Smooth muscle cell (in vitro differentiated cells): Measurements from ENCODE around the gene MFSD6. TPM values are rescaled to one million over a fixed set of nuclear protein-coding genes. Genes with fewer than 3 reads are reported as not detected.
"Not testable (repeated sequence)": the region's sequence is repeated elsewhere in the genome, so short reads cannot be mapped to it uniquely, and the experiment has no call there.

Experiments
- DNase-seq: peaks from one replicate; lab custom pipeline; 2025; ENCODE audit not compliant: unreplicated experiment; lab: John Stamatoyannopoulos, UW
- H2AFZ ChIP-seq: fragments of 200-600 bp; sonication (generic); 2 replicates; pipeline ENCODE4 v1.6.0; 2016; ENCODE audit warnings: antibody characterized with exemption, low read depth, mild to moderate bottlenecking
- H3F3A ChIP-seq: fragments of 200-600 bp; sonication (generic); 2 replicates; pipeline ENCODE4 v1.6.0; 2017; ENCODE audit warnings: antibody characterized with exemption, low read depth
- H3K27ac ChIP-seq: fragments of 200-600 bp; sonication (generic); 2 replicates; pipeline ENCODE4 v1.5.1; 2016; ENCODE audit warnings: low read depth, mild to moderate bottlenecking
- H3K27me3 ChIP-seq: fragments of 200-600 bp; sonication (generic); 2 replicates; pipeline ENCODE4 v1.6.1; 2016; ENCODE audit warnings: low read depth, mild to moderate bottlenecking
- H3K36me3 ChIP-seq: fragments of 200-600 bp; sonication (generic); 2 replicates; pipeline ENCODE4 v1.5.1; 2016; ENCODE audit warnings: low read depth
- H3K4me1 ChIP-seq: fragments of 200-600 bp; sonication (generic); 2 replicates; pipeline ENCODE4 v1.5.1; 2016; ENCODE audit warnings: low read depth
- H3K4me2 ChIP-seq: fragments of 200-600 bp; sonication (generic); 2 replicates; pipeline ENCODE4 v1.6.0; 2016; ENCODE audit warnings: mild to moderate bottlenecking
- H3K4me3 ChIP-seq: fragments of 200-600 bp; sonication (generic); 2 replicates; pipeline ENCODE4 v1.5.1; 2016; ENCODE audit warnings: mild to moderate bottlenecking
- H3K79me2 ChIP-seq: fragments of 200-600 bp; sonication (generic); 2 replicates; pipeline ENCODE4 v1.6.0; 2016; ENCODE audit warnings: low read depth, mild to moderate bottlenecking
- H3K9ac ChIP-seq: fragments of 200-600 bp; sonication (generic); 2 replicates; pipeline ENCODE4 v1.6.0; 2016; ENCODE audit warnings: low read depth
- H3K9me3 ChIP-seq: fragments of 200-600 bp; sonication (generic); replicated peaks from 2 replicates; pipeline ENCODE4 v1.5.1; 2016; ENCODE audit warnings: low read depth
- H4K20me1 ChIP-seq: fragments of 200-600 bp; sonication (generic); 2 replicates; pipeline ENCODE4 v1.6.0; 2016; ENCODE audit warnings: low read depth
- CTCF ChIP-seq: fragments of 200-600 bp; sonication (generic); IDR thresholded peaks from 2 replicates; pipeline ENCODE4 v1.5.1; 2017; ENCODE audit warnings: borderline replicate concordance, mild to moderate bottlenecking, antibody characterized with exemption; ENCODE audit not compliant: insufficient read depth, poor library complexity, severe bottlenecking
- WGBS: methylation state at CpG from one replicate; pipeline ENCODE4 v1.1.7; 2016; ENCODE audit warnings: low lambda C conversion rate; 5-methylcytosine and 5-hydroxymethylcytosine counted together
- polyA plus RNA-seq: library from polyadenylated mRNA; unstranded; fragments of >200 nt; fragmentation: Nextera tagmentation; extraction: Ambion mirVana; gene quantifications from 2 replicates; pipeline ENCODE4 v1.2.1, GENCODE V29; 2016
- total RNA-seq: library from RNA; depleted of rRNA; stranded (reverse); fragments of >200 nt; gene quantifications from 2 replicates; pipeline ENCODE4 v1.2.3, GENCODE V29; 2014

Gene MFSD6
- total and polyA plus RNA-seq, 2 experiments from 2014 or later, result 1.2 to 3.6 TPM

GRCh38 chr2:190490502-190490901 is 82.3 kb downstream of the MFSD6 start:
- WGBS, result 71% methylated on average over 3 of the region's 3 CpGs
- Histone ChIP-seq H2AFZ (no peak overlapping the region), H3K4me3 (no peak overlapping the region), H3K36me3 (peaks cover 6% of the 10 kb centered on the region), H3F3A (no peaks in the 10 kb centered on the region), H3K27me3 (no peaks in the 10 kb centered on the region), H4K20me1 (no peaks in the 10 kb centered on the region), H3K9ac (no peak overlapping the region), H3K4me2 (no peak overlapping the region), H3K4me1 (no peaks in the 10 kb centered on the region), H3K27ac (no peak overlapping the region), H3K79me2 (no peaks in the 10 kb centered on the region), H3K9me3 (no peaks in the 10 kb centered on the region)
- no peak for TF ChIP-seq CTCF
- DNase-seq, result no peak

- H3K4me1 ChIP-seq, result no peaks in the 10 kb centered on the region
- H3K27ac ChIP-seq, result no peak overlapping the region
- H4K20me1 ChIP-seq, result no peaks in the 10 kb centered on the region
- H3K79me2 ChIP-seq, result no peaks in the 10 kb centered on the region
- no peaks in the 10 kb centered on the region for H3K27me3 ChIP-seq
- no peaks in the 10 kb centered on the region for H3F3A ChIP-seq
- no peak overlapping the region for H2AFZ ChIP-seq
- H3K4me3 ChIP-seq, result no peak overlapping the region
- DNase-seq, result no peak
- no peaks in the 10 kb centered on the region for H3K9me3 ChIP-seq
- peaks cover 6% of the 10 kb centered on the region for H3K36me3 ChIP-seq
- no peak for TF ChIP-seq CTCF
- 79% methylated on average over 2 of the region's 2 CpGs for WGBS
- no peak overlapping the region for H3K9ac ChIP-seq
- H3K4me2 ChIP-seq, result no peak overlapping the region
These were observed 84.9 kb downstream of the MFSD6 start for GRCh38 chr2:190493095-190493494.

- H3F3A ChIP-seq, H2AFZ ChIP-seq, DNase-seq, H3K9ac ChIP-seq, H4K20me1 ChIP-seq, H3K79me2 ChIP-seq, H3K27me3 ChIP-seq, H3K36me3 ChIP-seq, H3K27ac ChIP-seq, H3K4me2 ChIP-seq, H3K4me3 ChIP-seq, H3K4me1 ChIP-seq, H3K9me3 ChIP-seq: not testable (repeated sequence)
- WGBS, result 97% methylated on average over 3 of the region's 3 CpGs
These were observed 86.6 kb downstream of the MFSD6 start for GRCh38 chr2:190494600-190495227.

GRCh38 chr2:190497428-190497827 is 89.3 kb downstream of the MFSD6 start:
- Histone ChIP-seq H3K4me1 (no peaks in the 10 kb centered on the region), H3K36me3 (peaks cover 3% of the 10 kb centered on the region), H3K9me3 (no peaks in the 10 kb centered on the region), H3K4me3 (no peak overlapping the region), H3K9ac (no peak overlapping the region), H3K4me2 (no peak overlapping the region), H3K27me3 (no peaks in the 10 kb centered on the region), H4K20me1 (no peaks in the 10 kb centered on the region), H2AFZ (no peak overlapping the region), H3K79me2 (no peaks in the 10 kb centered on the region), H3K27ac (no peak overlapping the region), H3F3A (no peaks in the 10 kb centered on the region)
- 84% methylated on average over 4 of the region's 4 CpGs for WGBS
- TF ChIP-seq CTCF, result no peak
- DNase-seq, result no peak
